ENCODE measurements around the gene CRTC1. TPM values are rescaled to one million over a fixed set of nuclear protein-coding genes. Genes with fewer than 3 reads are reported as not detected.

The CRTC1 gene
- total and polyA plus RNA-seq, 4 donors: 1.5 to 3.5 (median 1.9) TPM

- Histone ChIP-seq H3K27me3 (ENCODE audit: control insufficient read depth in 4 of 4, insufficient read depth in 4 of 4, low read length in 3 of 4) (no peaks in the 10 kb centered on the region), H3K27ac (ENCODE audit: low read depth in 1 of 2, low read length in 2 of 2) (no peak overlapping the region), H3K36me3 (ENCODE audit: control insufficient read depth in 4 of 4, insufficient read depth in 3 of 4, low read depth in 1 of 4, low read length in 3 of 4) (no peaks in the 10 kb centered on the region), H3K9me3 (ENCODE audit: control insufficient read depth in 4 of 4, low read length in 3 of 4) (no peaks in the 10 kb centered on the region), H3K4me1 (ENCODE audit: control insufficient read depth in 4 of 4, insufficient read depth in 4 of 4, low read length in 3 of 4) (peaks cover 0 to 3% (median 0%) of the 10 kb centered on the region in 4 donors), H3K9ac (ENCODE audit: low read depth in 1 of 2, low read length in 2 of 2) (no peak overlapping the region), H3K4me3 (ENCODE audit: low read depth in 1 of 3, low read length in 3 of 3) (no peak overlapping the region)
- WGBS: 87% methylated on average over 29 of the region's 29 CpGs
- TF ChIP-seq REST (IDR thresholded peaks at IDR 0.05) (no peak), MAX (IDR thresholded peaks at IDR 0.05) (no peak), TAF1 (conservative IDR thresholded peaks at IDR 0.05) (no peak), RAD21 (IDR thresholded peaks at IDR 0.05) (no peak), EGR1 (IDR thresholded peaks at IDR 0.05; ENCODE audit: low read depth in 2 of 2) (no peak), ATF3 (IDR thresholded peaks at IDR 0.05) (no peak), FOXA2 (IDR thresholded peaks at IDR 0.05) (no peak), HNF4A (conservative IDR thresholded peaks at IDR 0.05) (no peak), FOXA1 (IDR thresholded peaks at IDR 0.05) (no peak), YY1 (IDR thresholded peaks at IDR 0.05) (no peak), GABPA (IDR thresholded peaks at IDR 0.05 in 1 of 2, conservative IDR thresholded peaks at IDR 0.05 in 1 of 2) (no peak), RXRA (IDR thresholded peaks at IDR 0.05) (no peak), HNF4G (IDR thresholded peaks at IDR 0.05) (no peak), SP1 (IDR thresholded peaks at IDR 0.05) (no peak)
- DNase-seq (ENCODE audit: low spot score): no peak
These were observed 63.2 kb downstream of the CRTC1 start for GRCh38 chr19:18746401-18747325.

- H3K4me1 ChIP-seq (ENCODE audit: control insufficient read depth in 4 of 4, insufficient read depth in 4 of 4, low read length in 3 of 4): no peaks in the 10 kb centered on the region
- H3K27ac ChIP-seq (ENCODE audit: low read depth in 1 of 2, low read length in 2 of 2): no peak overlapping the region
- DNase-seq (ENCODE audit: low spot score): no peak
- no peak overlapping the region for H3K9ac ChIP-seq (ENCODE audit: low read depth in 1 of 2, low read length in 2 of 2)
- H3K4me3 ChIP-seq (ENCODE audit: low read depth in 1 of 3, low read length in 3 of 3): no peak overlapping the region
- 97% methylated on average over 23 of the region's 23 CpGs for WGBS
- H3K27me3 ChIP-seq (ENCODE audit: control insufficient read depth in 4 of 4, insufficient read depth in 4 of 4, low read length in 3 of 4): no peaks in the 10 kb centered on the region
- H3K9me3 ChIP-seq (ENCODE audit: control insufficient read depth in 4 of 4, low read length in 3 of 4): no peaks in the 10 kb centered on the region
- peaks cover 0 to 6% (median 0%) of the 10 kb centered on the region in 4 donors for H3K36me3 ChIP-seq (ENCODE audit: control insufficient read depth in 4 of 4, insufficient read depth in 3 of 4, low read depth in 1 of 4, low read length in 3 of 4)
- TF ChIP-seq ZBTB33 (IDR thresholded peaks at IDR 0.05): no peak
- no peak for TF ChIP-seq CTCF (IDR thresholded peaks at IDR 0.05; ENCODE audit: low read depth, low read length, missing input control)
- no peak for TF ChIP-seq HNF4G (IDR thresholded peaks at IDR 0.05)
- no peak for TF ChIP-seq HNF4A (conservative IDR thresholded peaks at IDR 0.05)
- TF ChIP-seq SP1 (IDR thresholded peaks at IDR 0.05): no peak
- TF ChIP-seq YY1 (IDR thresholded peaks at IDR 0.05): no peak
- TF ChIP-seq MAX (IDR thresholded peaks at IDR 0.05): no peak
- TF ChIP-seq FOXA2 (IDR thresholded peaks at IDR 0.05): no peak
- TF ChIP-seq GABPA (IDR thresholded peaks at IDR 0.05 in 1 of 2, conservative IDR thresholded peaks at IDR 0.05 in 1 of 2): no peak
- no peak for TF ChIP-seq RAD21 (IDR thresholded peaks at IDR 0.05)
- no peak for TF ChIP-seq FOXA1 (IDR thresholded peaks at IDR 0.05)
- no peak for TF ChIP-seq RXRA (IDR thresholded peaks at IDR 0.05)
- no peak for TF ChIP-seq EGR1 (IDR thresholded peaks at IDR 0.05; ENCODE audit: low read depth in 2 of 2)
- TF ChIP-seq ATF3 (IDR thresholded peaks at IDR 0.05): no peak
- TF ChIP-seq TAF1 (conservative IDR thresholded peaks at IDR 0.05): no peak
These were observed 66.1 kb downstream of the CRTC1 start for GRCh38 chr19:18749362-18750231.

Data from liver (tissue), 9 donors.